Kidney tubule cell (primary cell): ENCODE data around the gene ECPAS.
"Not testable (repeated sequence)": the region's sequence is repeated elsewhere in the genome, so short reads cannot be mapped to it uniquely, and the experiment has no call there.

Experiments used
- DNase-seq: peaks from one replicate; pipeline ENCODE4 v3.0.0-alpha.2; 2018; ENCODE audit warnings: low spot score

Gene ECPAS

GRCh38 chr9:111411266-111411665 is 72.9 kb downstream of the ECPAS start:
- no peak for DNase-seq

- DNase-seq: no peak
Measured at GRCh38 chr9:111407813-111408212, 76.4 kb downstream of the ECPAS start.

GRCh38 chr9:111405701-111406100 is 78.5 kb downstream of the ECPAS start:
- DNase-seq: no peak

- not testable (repeated sequence) for DNase-seq
Measured at GRCh38 chr9:111401486-111401885, 82.7 kb downstream of the ECPAS start.

GRCh38 chr9:111400564-111400898 is 83.7 kb downstream of the ECPAS start:
- peak; percentile 44 for DNase-seq

- DNase-seq: peak; percentile 48
Measured at GRCh38 chr9:111399772-111400563, 84.2 kb downstream of the ECPAS start.

GRCh38 chr9:111399211-111399739 is 84.9 kb downstream of the ECPAS start:
- DNase-seq: no peak

GRCh38 chr9:111393971-111394370 is 90.2 kb downstream of the ECPAS start:
- no peak for DNase-seq

GRCh38 chr9:111389406-111389805 is 94.8 kb downstream of the ECPAS start:
- no peak for DNase-seq

- DNase-seq: no peak
Measured at GRCh38 chr9:111386386-111386785, 97.8 kb downstream of the ECPAS start.

GRCh38 chr9:111381006-111381405 is 103.2 kb downstream of the ECPAS start:
- no peak for DNase-seq

- DNase-seq: peak; percentile 21
Measured at GRCh38 chr9:111375817-111376564, 108.2 kb downstream of the ECPAS start.

GRCh38 chr9:111375062-111375461 is 109.1 kb downstream of the ECPAS start:
- no peak for DNase-seq

- no peak for DNase-seq
Measured at GRCh38 chr9:111372297-111372696, 111.9 kb downstream of the ECPAS start.

GRCh38 chr9:111366978-111367377 is 117.2 kb downstream of the ECPAS start:
- no peak for DNase-seq

- DNase-seq: no peak
Measured at GRCh38 chr9:111362526-111362925, 121.7 kb downstream of the ECPAS start.

- no peak for DNase-seq
Measured at GRCh38 chr9:111360881-111361280, 123.3 kb downstream of the ECPAS start.

- peak; percentile 83 for DNase-seq
Measured at GRCh38 chr9:111356481-111357244, 127.5 kb downstream of the ECPAS start.

- no peak for DNase-seq
Measured at GRCh38 chr9:111352545-111352944, 131.6 kb downstream of the ECPAS start.

- no peak for DNase-seq
Measured at GRCh38 chr9:111350556-111350955, 133.6 kb downstream of the ECPAS start.

GRCh38 chr9:111349766-111350165 is 134.4 kb downstream of the ECPAS start:
- DNase-seq: no peak

GRCh38 chr9:111348821-111349271 is 135.3 kb downstream of the ECPAS start:
- DNase-seq: peak; percentile 79
